SK-MEL-5 (cell line): ENCODE results near the gene HLA-DQB1. TPM values are rescaled to one million over a fixed set of nuclear protein-coding genes. Genes with fewer than 3 reads are reported as not detected.
"Not testable (repeated sequence)": the region's sequence is repeated elsewhere in the genome, so short reads cannot be mapped to it uniquely, and the experiment has no call there.

ENCODE experiments used
- DNase-seq: peaks from one replicate; pipeline ENCODE4 v3.0.0-alpha.2; 2016; ENCODE audit warnings: low read depth, low spot score
- in situ Hi-C: cut with HindIII; loops from 2 replicates; pipeline ENCODE4 v1.10.0; 2016; ENCODE audit warnings: low sequenced_read_pairs, high pct_unique_total_duplicates, low pct_unique_long_range_greater_than_20kb
- total RNA-seq: library from RNA; depleted of rRNA; stranded (reverse); fragments of >200 nt; shearing (Covaris generic); gene quantifications from 2 replicates; pipeline ENCODE4 v1.2.3, GENCODE V29; 2014

The HLA-DQB1 gene
- total RNA-seq, 1 experiment from 2014 or later = 1.0 TPM

- in situ Hi-C loops = no loop called here
- peak; percentile 85 for DNase-seq
Observed at GRCh38 chr6:32668226-32668747, 1.8 kb upstream of the HLA-DQB1 start.

GRCh38 chr6:32665661-32666060, 796 bp downstream of the HLA-DQB1 start:
- DNase-seq = no peak
- in situ Hi-C loops = no loop called here

- in situ Hi-C loops = no loop called here
- DNase-seq = peak; percentile 47
Observed at GRCh38 chr6:32664827-32665362, 1.6 kb downstream of the HLA-DQB1 start.

GRCh38 chr6:32664354-32664753, 2.1 kb downstream of the HLA-DQB1 start:
- no peak for DNase-seq
- in situ Hi-C loops = no loop called here

GRCh38 chr6:32662836-32663235, 3.6 kb downstream of the HLA-DQB1 start:
- no peak for DNase-seq
- in situ Hi-C loops = no loop called here

- in situ Hi-C loops = no loop called here
- no peak for DNase-seq
Observed at GRCh38 chr6:32662099-32662498, 4.4 kb downstream of the HLA-DQB1 start.

GRCh38 chr6:32659856-32660595, 6.4 kb downstream of the HLA-DQB1 start:
- DNase-seq = no peak
- in situ Hi-C loops = no loop called here

GRCh38 chr6:32658268-32658897, 8.1 kb downstream of the HLA-DQB1 start:
- DNase-seq = no peak
- in situ Hi-C loops = no loop called here

- in situ Hi-C loops, DNase-seq: not testable (repeated sequence)
Observed at GRCh38 chr6:32657819-32658218, 8.6 kb downstream of the HLA-DQB1 start.

- in situ Hi-C loops = not testable (repeated sequence)
Observed at GRCh38 chr6:32657329-32657728, 9.1 kb downstream of the HLA-DQB1 start.

GRCh38 chr6:32655203-32655710, 11.2 kb downstream of the HLA-DQB1 start:
- in situ Hi-C loops = no loop called here

More at GRCh38 chr6:32657329-32657728, 9.1 kb downstream of the HLA-DQB1 start:
- DNase-seq = not testable (repeated sequence)

GRCh38 chr6:32645047-32645703, 21.3 kb downstream of the HLA-DQB1 start:
- in situ Hi-C loops = no loop called here
- DNase-seq = no peak

More at GRCh38 chr6:32655203-32655710, 11.2 kb downstream of the HLA-DQB1 start:
- no peak for DNase-seq

GRCh38 chr6:32643904-32644303, 22.6 kb downstream of the HLA-DQB1 start:
- in situ Hi-C loops = no loop called here
- no peak for DNase-seq

- in situ Hi-C loops = no loop called here
- no peak for DNase-seq
Observed at GRCh38 chr6:32642720-32643106, 23.7 kb downstream of the HLA-DQB1 start.

- DNase-seq, in situ Hi-C loops: not testable (repeated sequence)
Observed at GRCh38 chr6:32641785-32642719, 24.4 kb downstream of the HLA-DQB1 start.

- in situ Hi-C loops = no loop called here
- no peak for DNase-seq
Observed at GRCh38 chr6:32641122-32641521, 25.3 kb downstream of the HLA-DQB1 start.
